ENCODE data around the gene TRIM59.
A peak's percentile ranks its signal among the peaks of the same experiment; 100 is the strongest.

The TRIM59 gene

DNA sequence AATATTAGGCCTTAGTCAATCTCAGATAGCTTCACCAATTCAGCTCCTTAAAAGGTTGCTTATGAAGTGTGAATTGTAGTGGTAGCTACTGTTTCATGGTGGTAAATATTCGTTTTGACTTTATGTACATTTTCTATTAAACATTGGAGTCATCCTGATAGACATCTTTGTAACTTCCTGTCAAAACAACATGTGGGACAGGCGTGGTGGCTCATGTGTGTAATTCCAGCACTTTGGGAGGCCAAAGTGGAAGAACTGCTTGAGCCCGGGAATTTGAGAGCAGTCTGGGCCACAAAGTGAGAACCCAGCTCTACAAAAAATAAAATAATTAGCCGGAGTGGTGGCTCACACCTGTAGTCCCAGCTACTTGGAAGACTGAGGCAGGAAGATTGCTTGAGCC is 2.0 kb upstream of the TRIM59 start:
- Histone ChIP-seq H3K9ac (no peak overlapping the region), H3K27me3 (ENCODE audit: insufficient read depth, low read depth) (no peaks in the 10 kb centered on the region), H3K27ac (no peak overlapping the region), H3K4me2 (no peak overlapping the region), H3K4me3 (IDR thresholded peaks at IDR 0.05; ENCODE audit: insufficient read depth, low read depth, low read length) (no peak overlapping the region), H4K20me1 (ENCODE audit: insufficient read depth) (no peaks in the 10 kb centered on the region), H3K79me2 (ENCODE audit: insufficient read depth, low read depth) (peaks cover 28% of the 10 kb centered on the region), H3K36me3 (ENCODE audit: insufficient read depth) (0 out of 2 replicates have a peak, but pooled peaks cover 2% of the 10 kb centered on the region), H2AFZ (ENCODE audit: low read depth) (no peak overlapping the region), H3K4me1 (ENCODE audit: low read depth, poor library complexity, severe bottlenecking) (peaks cover 15% of the 10 kb centered on the region)
- TF ChIP-seq, protein P1, sequence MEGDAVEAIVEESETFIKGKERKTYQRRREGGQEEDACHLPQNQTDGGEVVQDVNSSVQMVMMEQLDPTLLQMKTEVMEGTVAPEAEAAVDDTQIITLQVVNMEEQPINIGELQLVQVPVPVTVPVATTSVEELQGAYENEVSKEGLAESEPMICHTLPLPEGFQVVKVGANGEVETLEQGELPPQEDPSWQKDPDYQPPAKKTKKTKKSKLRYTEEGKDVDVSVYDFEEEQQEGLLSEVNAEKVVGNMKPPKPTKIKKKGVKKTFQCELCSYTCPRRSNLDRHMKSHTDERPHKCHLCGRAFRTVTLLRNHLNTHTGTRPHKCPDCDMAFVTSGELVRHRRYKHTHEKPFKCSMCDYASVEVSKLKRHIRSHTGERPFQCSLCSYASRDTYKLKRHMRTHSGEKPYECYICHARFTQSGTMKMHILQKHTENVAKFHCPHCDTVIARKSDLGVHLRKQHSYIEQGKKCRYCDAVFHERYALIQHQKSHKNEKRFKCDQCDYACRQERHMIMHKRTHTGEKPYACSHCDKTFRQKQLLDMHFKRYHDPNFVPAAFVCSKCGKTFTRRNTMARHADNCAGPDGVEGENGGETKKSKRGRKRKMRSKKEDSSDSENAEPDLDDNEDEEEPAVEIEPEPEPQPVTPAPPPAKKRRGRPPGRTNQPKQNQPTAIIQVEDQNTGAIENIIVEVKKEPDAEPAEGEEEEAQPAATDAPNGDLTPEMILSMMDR (conservative IDR thresholded peaks at IDR 0.05; ENCODE audit: low read depth, low read length), result no peak

DNA sequence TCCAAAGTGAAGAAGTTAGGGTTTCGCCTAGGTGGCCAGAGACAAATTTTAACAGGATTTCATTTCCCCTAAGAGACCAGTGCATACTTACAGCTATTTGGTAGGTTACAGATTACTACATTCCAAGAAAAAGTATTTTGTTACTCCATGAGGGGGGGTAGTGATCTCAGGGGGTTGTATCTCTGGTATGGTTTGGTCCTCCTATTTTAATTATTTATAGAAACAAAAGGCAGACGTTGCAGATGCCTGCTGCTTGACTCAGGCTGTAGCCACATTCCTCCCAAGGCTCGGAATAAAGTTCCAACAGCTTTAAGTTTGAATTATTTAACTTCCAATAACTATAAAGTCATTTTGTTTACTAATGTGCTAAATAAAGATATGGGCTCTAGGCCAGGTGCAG is 1.3 kb upstream of the TRIM59 start:
- no peak overlapping the region for H2AFZ ChIP-seq (ENCODE audit: low read depth)
- no peak overlapping the region; the same call in 1 of the 2 replicates for H3K27ac ChIP-seq
- H3K27me3 ChIP-seq (ENCODE audit: insufficient read depth, low read depth), result no peaks in the 10 kb centered on the region
- peak overlapping the region; percentile 11; the same call in 1 of the 2 replicates for H3K4me2 ChIP-seq
- H3K4me3 ChIP-seq (IDR thresholded peaks at IDR 0.05; ENCODE audit: insufficient read depth, low read depth, low read length), result no peak overlapping the region
- H4K20me1 ChIP-seq (ENCODE audit: insufficient read depth), result no peaks in the 10 kb centered on the region
- TF ChIP-seq, protein P1 (conservative IDR thresholded peaks at IDR 0.05; ENCODE audit: low read depth, low read length), result no peak
- peak overlapping the region; percentile 87; the same call in 1 of the 2 replicates for H3K9ac ChIP-seq
- peaks cover 35% of the 10 kb centered on the region for H3K79me2 ChIP-seq (ENCODE audit: insufficient read depth, low read depth)
- H3K36me3 ChIP-seq (ENCODE audit: insufficient read depth), result 0 out of 2 replicates have a peak, but pooled peaks cover 2% of the 10 kb centered on the region
- H3K4me1 ChIP-seq (ENCODE audit: low read depth, poor library complexity, severe bottlenecking), result peaks cover 22% of the 10 kb centered on the region

DNA sequence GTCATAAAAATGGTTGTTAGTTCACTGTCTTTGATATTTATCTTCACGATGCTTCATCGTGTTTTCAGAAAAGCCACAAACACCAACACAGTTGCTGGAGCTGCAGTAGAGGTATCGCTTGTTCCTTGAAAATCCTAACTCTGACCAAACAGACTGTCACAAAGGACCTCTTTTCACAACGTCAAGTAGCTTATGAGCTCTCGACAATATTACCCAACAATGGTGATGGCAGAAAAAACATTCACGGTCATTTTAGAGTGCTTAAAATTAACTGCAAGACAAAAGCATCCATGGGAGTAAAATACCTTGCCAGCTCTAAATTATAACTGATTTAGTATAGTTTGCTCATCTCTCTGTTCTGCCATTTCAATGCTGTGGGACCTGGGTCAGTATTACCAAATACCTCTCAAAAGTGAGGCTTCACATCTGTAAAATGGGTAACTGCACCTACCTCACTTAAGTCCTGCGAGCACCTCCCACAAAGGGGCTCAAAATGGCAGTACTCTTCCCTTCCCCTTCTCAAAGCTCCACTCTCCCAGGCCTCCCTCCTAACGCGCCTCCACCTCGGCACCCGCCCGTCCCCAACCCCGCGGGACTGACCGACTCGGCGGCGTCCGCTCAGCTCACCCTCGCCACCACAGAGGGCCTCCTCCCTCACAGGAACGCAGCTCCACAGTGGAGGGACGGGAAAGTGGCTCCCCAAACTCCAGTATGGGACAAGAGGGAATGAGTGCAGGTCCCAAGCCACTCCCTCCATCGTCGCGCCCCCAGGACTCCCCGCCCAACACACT is 546 bp downstream of the TRIM59 start:
- H3K27me3 ChIP-seq (ENCODE audit: insufficient read depth, low read depth), result no peaks in the 10 kb centered on the region
- H2AFZ ChIP-seq (ENCODE audit: low read depth), result peak overlapping the region; percentile 91
- H4K20me1 ChIP-seq (ENCODE audit: insufficient read depth), result no peaks in the 10 kb centered on the region
- peak overlapping the region; percentile 94 for H3K27ac ChIP-seq
- H3K4me3 ChIP-seq (IDR thresholded peaks at IDR 0.05; ENCODE audit: insufficient read depth, low read depth, low read length), result peak overlapping the region; percentile 73
- H3K36me3 ChIP-seq (ENCODE audit: insufficient read depth), result 0 out of 2 replicates have a peak, but pooled peaks cover 2% of the 10 kb centered on the region
- H3K4me1 ChIP-seq (ENCODE audit: low read depth, poor library complexity, severe bottlenecking), result peaks cover 26% of the 10 kb centered on the region
- peak overlapping the region; percentile 87 for H3K9ac ChIP-seq
- H3K4me2 ChIP-seq, result peak overlapping the region; percentile 79
- TF ChIP-seq, protein P1 (conservative IDR thresholded peaks at IDR 0.05; ENCODE audit: low read depth, low read length), result no peak
- H3K79me2 ChIP-seq (ENCODE audit: insufficient read depth, low read depth), result peaks cover 53% of the 10 kb centered on the region

DNA sequence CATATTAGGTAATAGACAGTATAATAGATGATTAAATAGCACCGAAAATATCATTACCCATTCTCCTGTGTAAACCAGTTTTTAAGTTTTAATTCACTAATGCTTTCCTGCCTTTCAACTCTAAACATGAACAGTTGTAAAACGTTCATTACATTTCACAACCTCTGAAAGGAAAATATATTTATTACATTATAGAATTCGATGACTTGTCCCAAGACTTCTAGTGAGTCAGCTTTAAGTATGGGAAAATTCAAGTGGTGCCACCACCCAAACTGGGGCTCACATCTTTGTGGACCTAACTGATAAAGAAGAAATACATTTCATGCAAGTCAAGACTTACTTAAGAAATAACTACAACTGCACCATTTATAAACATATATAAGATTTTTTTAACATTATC is 2.0 kb downstream of the TRIM59 start:
- Histone ChIP-seq H3K27me3 (ENCODE audit: insufficient read depth, low read depth) (no peaks in the 10 kb centered on the region), H4K20me1 (ENCODE audit: insufficient read depth) (no peaks in the 10 kb centered on the region), H3K36me3 (ENCODE audit: insufficient read depth) (0 out of 2 replicates have a peak, but pooled peaks cover 2% of the 10 kb centered on the region), H3K4me3 (IDR thresholded peaks at IDR 0.05; ENCODE audit: insufficient read depth, low read depth, low read length) (no peak overlapping the region), H3K27ac (peak overlapping the region; percentile 94; the same call in 1 of the 2 replicates), H3K79me2 (ENCODE audit: insufficient read depth, low read depth) (peaks cover 68% of the 10 kb centered on the region), H3K4me1 (ENCODE audit: low read depth, poor library complexity, severe bottlenecking) (peaks cover 41% of the 10 kb centered on the region), H3K4me2 (peak overlapping the region; percentile 79), H2AFZ (ENCODE audit: low read depth) (no peak overlapping the region), H3K9ac (peak overlapping the region; percentile 87; the same call in 1 of the 2 replicates)
- TF ChIP-seq, protein P1 (conservative IDR thresholded peaks at IDR 0.05; ENCODE audit: low read depth, low read length), result no peak
